ENCODE results near the gene PSMB7. TPM values are rescaled to one million over a fixed set of nuclear protein-coding genes. Genes with fewer than 3 reads are reported as not detected.

Gene PSMB7
- total RNA-seq, 1 experiment from 2014 or later: 187 TPM

GRCh38 chr9:124415102-124415851 lies at the start of gene PSMB7 (continued):
- TF ChIP-seq FOXP4 (CRISPR knock-in tag; IDR thresholded peaks at IDR 0.05) (no peak), ESRRA (CRISPR knock-in tag; IDR thresholded peaks at IDR 0.05; ENCODE audit: borderline replicate concordance) (no peak), KAT7 (CRISPR knock-in tag; IDR thresholded peaks at IDR 0.05; ENCODE audit: borderline replicate concordance) (no peak), NR3C1 (CRISPR knock-in tag; conservative IDR thresholded peaks at IDR 0.05; ENCODE audit: low read depth) (no peak), FOXP1 (CRISPR knock-in tag; IDR thresholded peaks at IDR 0.05; ENCODE audit: borderline replicate concordance) (no peak), STAT6 (CRISPR knock-in tag; conservative IDR thresholded peaks at IDR 0.05; ENCODE audit: low read depth) (no peak), ZBTB21 (CRISPR knock-in tag; IDR thresholded peaks at IDR 0.05; ENCODE audit: borderline replicate concordance) (no peak), OVOL2 (CRISPR knock-in tag; IDR thresholded peaks at IDR 0.05; ENCODE audit: borderline replicate concordance) (no peak), PREB (CRISPR knock-in tag; IDR thresholded peaks at IDR 0.05; ENCODE audit: borderline replicate concordance) (no peak), ZNF396 (CRISPR knock-in tag; IDR thresholded peaks at IDR 0.05; ENCODE audit: borderline replicate concordance) (peak; percentile 56; the same call in 1 of the 2 replicates), CBFB (CRISPR knock-in tag; IDR thresholded peaks at IDR 0.05; ENCODE audit: low read depth) (no peak), ZNF512 (CRISPR knock-in tag; IDR thresholded peaks at IDR 0.05; ENCODE audit: borderline replicate concordance) (no peak), GABPB1 (CRISPR knock-in tag; IDR thresholded peaks at IDR 0.05) (peak; percentile 75; the same call in 1 of the 2 replicates), USF2 (CRISPR knock-in tag; IDR thresholded peaks at IDR 0.05) (no peak), GRHL2 (CRISPR knock-in tag; IDR thresholded peaks at IDR 0.05; ENCODE audit: insufficient replicate concordance, severe bottlenecking) (no peak), FOXK1 (CRISPR knock-in tag; IDR thresholded peaks at IDR 0.05) (peak; percentile 93), E2F4 (CRISPR knock-in tag; IDR thresholded peaks at IDR 0.05; ENCODE audit: borderline replicate concordance, low read depth) (no peak), ZNF219 (CRISPR knock-in tag; IDR thresholded peaks at IDR 0.05; ENCODE audit: borderline replicate concordance) (no peak), ELF4 (CRISPR knock-in tag; IDR thresholded peaks at IDR 0.05; ENCODE audit: low read depth) (no peak), IRF1 (CRISPR knock-in tag; IDR thresholded peaks at IDR 0.05) (no peak), SP1 (CRISPR knock-in tag; conservative IDR thresholded peaks at IDR 0.05) (peak; percentile 81), NR2C2 (CRISPR knock-in tag; IDR thresholded peaks at IDR 0.05) (peak; percentile 97), ZNF121 (CRISPR knock-in tag; IDR thresholded peaks at IDR 0.05) (no peak), ATF1 (CRISPR knock-in tag; IDR thresholded peaks at IDR 0.05) (no peak), ATF2 (CRISPR knock-in tag; IDR thresholded peaks at IDR 0.05; ENCODE audit: borderline replicate concordance, low read depth) (no peak)

Data from WTC11 (cell line).